ENCODE results near the gene RBAK.
"Not testable (repeated sequence)": the region's sequence is repeated elsewhere in the genome, so short reads cannot be mapped to it uniquely, and the experiment has no call there.

The RBAK gene

GRCh38 chr7:5045558-5046396 is at the start of gene RBAK:
RBAK (plus strand) TSS chr7:5045860; CDS start chr7:5048077, 2,217 bp downstream.
- peak; percentile 89 for DNase-seq

- DNase-seq, result no peak
Observed at GRCh38 chr7:4996696-4997222, 48.9 kb upstream of the RBAK start.

DNA sequence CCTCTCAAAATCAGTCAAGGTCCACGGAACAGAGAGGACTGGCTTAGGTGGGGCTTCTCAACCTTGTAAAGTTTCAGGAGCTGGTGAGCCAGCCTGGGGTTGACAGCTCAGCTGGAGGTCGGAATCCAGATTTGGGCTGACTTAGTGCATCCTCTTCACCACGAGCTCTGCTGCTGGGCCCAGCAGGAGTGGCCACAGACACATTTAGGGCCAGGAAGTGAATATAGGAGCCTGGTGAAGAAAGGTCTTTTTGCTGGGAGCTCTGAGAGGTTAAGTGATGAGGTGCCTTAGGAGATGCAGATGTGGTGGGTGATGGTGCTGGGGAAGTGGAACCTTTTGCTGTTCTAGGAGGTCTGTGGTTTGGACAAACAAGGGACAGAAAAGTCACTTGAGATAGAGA is 47.4 kb upstream of the RBAK start:
- DNase-seq, result no peak

GRCh38 chr7:4998910-4999309 is 46.8 kb upstream of the RBAK start:
- no peak for DNase-seq

GRCh38 chr7:4999369-4999950 is 46.2 kb upstream of the RBAK start:
- DNase-seq, result no peak

- DNase-seq, result no peak
Observed at GRCh38 chr7:5001003-5001402, 44.7 kb upstream of the RBAK start.

GRCh38 chr7:5001911-5002310 is 43.7 kb upstream of the RBAK start:
- no peak for DNase-seq

DNA sequence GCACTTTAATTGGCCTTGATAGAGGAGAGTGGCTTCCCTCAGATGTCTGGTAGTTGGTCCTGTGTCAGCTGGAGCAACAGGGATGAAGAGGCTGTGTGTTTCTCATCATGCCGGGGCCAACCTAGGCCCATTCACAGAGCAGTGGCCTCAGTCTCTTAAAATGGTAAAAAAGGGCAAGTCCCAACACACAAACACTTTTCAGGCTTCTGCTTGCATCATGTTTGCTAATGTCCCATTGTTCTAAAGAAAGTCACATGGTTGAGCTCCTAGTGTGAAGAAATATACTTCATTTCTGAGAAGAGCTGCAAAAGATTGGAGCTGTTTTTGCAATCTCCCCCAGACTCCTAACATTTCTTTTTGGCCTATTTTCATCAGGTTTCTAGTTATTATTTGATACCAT is 40.6 kb upstream of the RBAK start:
- DNase-seq, result no peak

GRCh38 chr7:5012985-5013384 is 32.7 kb upstream of the RBAK start:
- no peak for DNase-seq

DNA sequence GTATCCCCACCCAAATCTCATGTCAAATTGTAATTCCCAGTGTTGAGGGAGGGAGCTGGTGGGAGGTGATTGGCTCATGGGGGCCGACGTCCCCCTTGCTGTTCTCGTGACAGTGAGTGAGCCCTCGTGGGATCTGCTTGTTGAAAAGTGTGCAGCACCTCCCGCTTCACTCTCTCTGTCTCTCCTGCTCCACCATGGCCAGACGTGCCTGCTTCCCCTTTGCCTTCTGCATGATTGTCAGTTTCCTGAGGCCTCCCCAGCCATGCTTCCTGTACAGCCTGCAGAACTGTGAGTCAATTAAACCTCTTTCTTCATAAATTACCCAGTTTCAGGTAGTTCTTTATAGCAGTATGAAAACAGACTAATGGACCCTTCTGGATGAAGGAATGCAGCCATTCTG is 29.7 kb upstream of the RBAK start:
- not testable (repeated sequence) for DNase-seq

GRCh38 chr7:5017626-5018025 is 28.0 kb upstream of the RBAK start:
- DNase-seq, result not testable (repeated sequence)

- no peak for DNase-seq
Observed at GRCh38 chr7:5020098-5020497, 25.6 kb upstream of the RBAK start.

DNA sequence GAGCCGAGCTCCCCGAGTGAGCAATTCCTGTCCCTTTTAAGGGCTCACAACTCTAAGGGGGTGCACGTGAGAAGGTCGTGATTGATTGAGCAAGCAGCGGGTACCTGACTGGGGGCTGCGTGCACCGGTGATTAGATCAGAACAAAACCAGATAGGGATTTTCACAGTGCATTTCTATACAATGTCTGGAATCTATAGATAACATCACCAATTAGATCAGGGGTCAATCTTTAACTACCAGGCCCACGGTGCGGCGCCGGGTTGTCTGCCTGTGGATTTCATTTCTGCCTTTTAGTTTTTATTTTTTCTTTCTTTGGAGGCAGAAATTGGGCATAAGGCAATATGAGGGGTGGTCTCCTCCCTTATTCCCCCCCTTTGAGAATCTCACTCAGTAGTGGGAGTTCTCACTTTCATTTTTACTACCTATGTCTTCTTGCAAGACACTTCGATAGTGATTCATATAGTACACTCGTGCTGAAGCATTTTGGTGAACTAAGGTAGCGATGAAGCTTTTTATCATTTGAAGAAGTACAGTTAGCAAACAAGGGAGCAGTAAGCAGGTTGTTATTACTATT is 24.6 kb upstream of the RBAK start:
- DNase-seq, result not testable (repeated sequence)

DNA sequence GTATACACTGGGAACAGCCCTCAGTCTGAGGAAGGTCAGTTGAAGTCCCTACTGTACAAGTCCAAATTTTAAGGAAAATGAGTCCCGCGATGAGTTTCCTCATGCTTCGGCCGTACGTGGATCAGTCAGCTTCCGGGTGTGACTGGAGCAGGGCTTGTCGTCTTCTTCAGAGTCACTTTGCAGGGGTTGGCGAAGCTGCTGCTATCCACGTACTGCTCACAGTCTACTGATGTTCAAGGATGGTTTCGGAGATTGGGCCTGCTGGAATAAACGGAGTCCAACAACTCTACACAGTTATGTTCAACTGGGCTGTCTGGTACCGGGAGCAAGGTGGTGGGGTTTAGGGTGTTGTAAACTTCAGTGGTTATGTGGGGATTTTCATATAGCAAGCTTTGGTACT is 22.0 kb upstream of the RBAK start:
- not testable (repeated sequence) for DNase-seq

DNA sequence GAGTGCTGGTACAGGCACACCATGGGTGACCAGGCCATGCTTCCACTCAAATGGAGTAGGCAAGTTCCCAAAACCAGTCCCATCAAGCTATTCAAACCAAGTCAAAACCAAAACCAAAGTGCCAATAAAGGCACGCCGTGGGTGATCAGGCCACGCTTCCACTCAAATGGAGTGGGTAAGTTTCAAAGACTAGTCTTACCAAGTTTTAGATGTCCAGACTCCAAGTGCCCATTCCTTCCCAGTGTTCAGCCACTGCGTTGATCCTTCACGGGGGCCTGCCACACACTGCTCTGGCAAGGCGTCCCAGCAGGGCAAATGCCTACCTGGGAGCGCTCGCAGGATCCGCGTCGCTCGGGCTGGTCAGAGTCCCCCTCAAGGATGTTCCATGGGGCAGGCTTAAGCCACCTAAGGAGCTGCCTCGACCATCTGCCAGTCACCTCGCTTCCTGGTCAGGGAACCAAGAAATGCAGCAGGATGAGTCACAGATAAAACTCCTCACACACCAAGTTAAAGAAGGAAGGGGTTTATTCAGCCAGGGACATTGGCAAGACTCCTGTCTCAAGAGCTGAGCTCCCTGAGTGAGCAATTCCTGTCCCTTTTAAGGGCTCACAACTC is 17.8 kb upstream of the RBAK start:
- DNase-seq, result not testable (repeated sequence)

DNA sequence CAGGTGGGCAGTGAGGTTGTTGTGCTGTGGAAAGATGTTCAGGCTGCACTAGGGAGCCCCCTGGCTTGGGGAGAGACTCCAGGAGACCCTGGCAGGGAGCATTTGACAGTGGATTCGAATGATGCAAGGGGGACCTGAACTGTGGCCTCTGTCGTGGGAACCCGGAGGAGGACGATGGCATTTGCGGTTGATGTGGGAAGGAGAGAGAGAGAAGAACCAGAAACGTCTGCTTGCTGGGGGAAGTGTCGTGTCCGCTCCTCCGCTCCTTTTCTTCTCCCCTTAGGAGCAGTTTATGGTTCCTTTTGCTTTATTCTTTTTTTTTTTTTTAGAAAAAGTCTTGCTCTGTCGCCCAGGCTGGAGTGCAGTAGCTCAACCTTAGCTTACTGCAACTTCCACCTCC is 12.5 kb upstream of the RBAK start:
- not testable (repeated sequence) for DNase-seq

DNA sequence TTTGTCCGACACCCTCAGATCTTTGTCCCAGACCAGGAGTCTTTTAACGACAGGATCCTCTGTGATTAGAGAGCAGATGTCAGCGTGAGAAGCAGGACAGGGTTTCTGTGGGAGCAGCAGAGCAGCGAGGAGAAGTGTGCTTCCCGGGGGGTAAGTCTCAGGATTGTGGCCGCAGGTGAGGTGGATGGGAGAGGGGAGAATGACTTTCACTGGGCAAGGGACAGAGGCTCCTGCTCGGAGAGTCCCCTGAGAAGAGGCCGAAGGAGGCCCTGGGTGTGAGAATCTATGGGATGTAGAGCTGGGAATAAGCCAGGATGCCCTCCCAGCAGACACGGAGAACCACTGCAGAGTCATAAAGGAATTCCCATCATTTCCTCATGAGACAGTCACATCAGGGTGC is 10.4 kb upstream of the RBAK start:
- no peak for DNase-seq

DNA sequence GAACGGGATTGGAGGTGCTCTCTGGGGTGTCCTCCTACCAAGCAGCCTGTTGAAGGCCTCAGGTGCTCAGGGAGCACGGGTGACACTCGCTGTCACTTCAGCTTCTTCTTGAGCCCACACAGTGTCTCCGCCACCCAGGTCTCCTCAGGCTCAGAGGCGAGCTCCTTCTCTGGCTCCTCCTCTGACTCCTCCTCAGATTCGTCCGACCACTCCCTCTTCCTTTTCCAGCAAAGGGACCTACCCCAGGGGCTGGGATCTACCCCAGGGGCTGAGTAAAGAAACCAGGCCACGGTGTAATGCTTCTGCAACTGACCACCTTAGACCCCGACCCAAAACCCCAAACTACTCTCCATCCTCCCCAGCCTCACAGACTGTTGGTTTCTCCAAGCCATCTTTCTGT is 9.2 kb upstream of the RBAK start:
- DNase-seq, result no peak

- no peak for DNase-seq
Observed at GRCh38 chr7:5041047-5041446, 4.6 kb upstream of the RBAK start.

- no peak for DNase-seq
Observed at GRCh38 chr7:5043661-5044060, 2.0 kb upstream of the RBAK start.

DNA sequence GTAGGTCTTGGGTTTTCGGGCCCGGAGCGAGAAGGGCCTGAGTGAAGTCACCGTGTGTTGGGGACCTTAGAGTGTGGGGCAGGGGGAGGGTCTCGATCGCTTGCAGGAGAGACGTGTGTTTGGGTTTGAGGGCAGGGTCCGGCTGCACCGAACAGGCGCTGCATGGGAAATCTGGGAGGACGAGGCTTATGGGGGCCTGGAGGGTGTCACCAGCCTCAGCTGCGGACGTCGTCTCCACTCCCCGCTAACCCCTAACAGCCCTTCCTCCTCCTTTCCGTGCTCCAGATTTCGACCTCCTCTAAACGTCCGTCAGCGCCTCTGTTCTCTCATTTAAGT is 705 bp downstream of the RBAK start:
- not testable (repeated sequence) for DNase-seq

- not testable (repeated sequence) for DNase-seq
Observed at GRCh38 chr7:5047127-5047526, 1.5 kb downstream of the RBAK start.

DNA sequence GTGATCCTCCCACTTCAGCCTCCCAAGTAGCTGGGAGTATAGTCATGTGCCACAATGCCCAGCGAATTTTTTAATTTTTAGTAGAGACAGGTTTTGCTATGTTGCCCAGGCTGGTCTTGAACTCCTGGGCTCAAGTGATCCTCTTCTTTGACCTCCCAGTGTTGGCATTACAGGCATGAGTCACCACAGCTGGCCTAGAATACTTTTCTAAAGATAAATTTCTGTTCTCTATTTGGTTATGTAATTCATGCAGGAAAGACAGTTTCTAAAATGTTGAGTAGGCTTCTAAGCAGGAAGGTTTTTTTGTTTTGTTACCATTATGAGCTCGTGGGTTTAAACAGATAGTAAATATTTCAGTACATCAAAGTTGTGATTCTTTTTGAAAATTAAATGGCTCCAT is 5.0 kb downstream of the RBAK start:
- no peak for DNase-seq

- not testable (repeated sequence) for DNase-seq
Observed at GRCh38 chr7:5051731-5052130, 6.1 kb downstream of the RBAK start.

Measured in NCI-H1105 (cell line).